HS-5 (cell line): Measurements from ENCODE around the gene DNM2.
"Not testable (repeated sequence)": the region's sequence is repeated elsewhere in the genome, so short reads cannot be mapped to it uniquely, and the experiment has no call there.

Experiments
- DNase-seq: peaks from one replicate; pipeline ENCODE4 v3.0.0-alpha.2; 2012; ENCODE audit warnings: low read depth

The DNM2 gene

GRCh38 chr19:10717356-10718204, at the start of gene DNM2:
DNM2 (plus strand) TSS chr19:10718079; CDS start chr19:10718243, 164 bp downstream.
- DNase-seq, result peak; percentile 100

- no peak for DNase-seq
Observed at GRCh38 chr19:10669246-10669645, 48.6 kb upstream of the DNM2 start.

- DNase-seq, result no peak
Observed at GRCh38 chr19:10670182-10670581, 47.7 kb upstream of the DNM2 start.

- no peak for DNase-seq
Observed at GRCh38 chr19:10670876-10671804, 46.7 kb upstream of the DNM2 start.

- not testable (repeated sequence) for DNase-seq
Observed at GRCh38 chr19:10671922-10672321, 46.0 kb upstream of the DNM2 start.

- not testable (repeated sequence) for DNase-seq
Observed at GRCh38 chr19:10675214-10675613, 42.7 kb upstream of the DNM2 start.

GRCh38 chr19:10677751-10678150, 40.1 kb upstream of the DNM2 start:
- no peak for DNase-seq

GRCh38 chr19:10678813-10679212, 39.1 kb upstream of the DNM2 start:
- no peak for DNase-seq

GRCh38 chr19:10679743-10680142, 38.1 kb upstream of the DNM2 start:
- DNase-seq, result no peak

GRCh38 chr19:10680545-10681135, 37.2 kb upstream of the DNM2 start:
- no peak for DNase-seq

- DNase-seq, result no peak
Observed at GRCh38 chr19:10681658-10682057, 36.2 kb upstream of the DNM2 start.

GRCh38 chr19:10682397-10683063, 35.3 kb upstream of the DNM2 start:
- no peak for DNase-seq

GRCh38 chr19:10683064-10683426, 34.8 kb upstream of the DNM2 start:
- no peak for DNase-seq

- no peak for DNase-seq
Observed at GRCh38 chr19:10683582-10683981, 34.3 kb upstream of the DNM2 start.

- DNase-seq, result no peak
Observed at GRCh38 chr19:10685210-10685609, 32.7 kb upstream of the DNM2 start.

- DNase-seq, result no peak
Observed at GRCh38 chr19:10686193-10686592, 31.7 kb upstream of the DNM2 start.

- no peak for DNase-seq
Observed at GRCh38 chr19:10686661-10687517, 31.0 kb upstream of the DNM2 start.

- DNase-seq, result no peak
Observed at GRCh38 chr19:10687518-10688288, 30.2 kb upstream of the DNM2 start.

GRCh38 chr19:10688545-10689280, 29.2 kb upstream of the DNM2 start:
- no peak for DNase-seq
